ENCODE results near the gene THTPA. TPM values are rescaled to one million over a fixed set of nuclear protein-coding genes. Genes with fewer than 3 reads are reported as not detected.

The THTPA gene
- total and polyA plus RNA-seq, 2 of the 4 experiments (the other 2 are of a cell fraction): 5.0 to 9.2 TPM

DNA sequence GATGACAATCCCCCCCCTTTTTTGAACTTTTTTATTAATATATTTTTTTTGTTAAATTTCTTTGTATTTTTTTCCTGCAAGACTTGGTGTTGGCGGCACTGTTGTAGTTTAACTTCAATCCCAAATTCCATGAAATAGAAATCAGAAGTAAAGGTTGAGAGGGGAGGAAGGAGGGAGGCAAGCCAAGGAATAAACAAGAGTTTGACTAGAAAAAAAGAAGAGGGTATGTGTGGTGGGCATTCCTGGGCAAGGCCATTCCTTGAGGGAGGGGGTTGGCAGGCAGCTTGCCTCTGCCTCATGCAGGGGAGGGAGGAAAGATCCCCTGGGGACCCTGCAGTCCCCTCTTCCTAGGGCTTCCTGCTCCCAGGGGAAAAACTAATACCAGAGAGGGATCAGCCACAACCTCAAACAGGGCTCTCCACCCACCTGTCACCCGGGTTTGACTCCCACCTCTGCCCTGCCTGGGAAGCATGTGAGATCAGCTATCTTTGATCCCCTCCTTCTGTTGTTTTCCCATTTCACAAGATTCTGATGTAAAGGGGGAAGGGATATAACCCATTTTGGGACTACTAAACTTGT is 12.0 kb downstream of the THTPA start (continued):
- TF ChIP-seq, protein P1, sequence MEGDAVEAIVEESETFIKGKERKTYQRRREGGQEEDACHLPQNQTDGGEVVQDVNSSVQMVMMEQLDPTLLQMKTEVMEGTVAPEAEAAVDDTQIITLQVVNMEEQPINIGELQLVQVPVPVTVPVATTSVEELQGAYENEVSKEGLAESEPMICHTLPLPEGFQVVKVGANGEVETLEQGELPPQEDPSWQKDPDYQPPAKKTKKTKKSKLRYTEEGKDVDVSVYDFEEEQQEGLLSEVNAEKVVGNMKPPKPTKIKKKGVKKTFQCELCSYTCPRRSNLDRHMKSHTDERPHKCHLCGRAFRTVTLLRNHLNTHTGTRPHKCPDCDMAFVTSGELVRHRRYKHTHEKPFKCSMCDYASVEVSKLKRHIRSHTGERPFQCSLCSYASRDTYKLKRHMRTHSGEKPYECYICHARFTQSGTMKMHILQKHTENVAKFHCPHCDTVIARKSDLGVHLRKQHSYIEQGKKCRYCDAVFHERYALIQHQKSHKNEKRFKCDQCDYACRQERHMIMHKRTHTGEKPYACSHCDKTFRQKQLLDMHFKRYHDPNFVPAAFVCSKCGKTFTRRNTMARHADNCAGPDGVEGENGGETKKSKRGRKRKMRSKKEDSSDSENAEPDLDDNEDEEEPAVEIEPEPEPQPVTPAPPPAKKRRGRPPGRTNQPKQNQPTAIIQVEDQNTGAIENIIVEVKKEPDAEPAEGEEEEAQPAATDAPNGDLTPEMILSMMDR (conservative IDR thresholded peaks at IDR 0.05; ENCODE audit: low read depth, low read length): no peak
- TF ChIP-seq CHD1 (IDR thresholded peaks at IDR 0.05; ENCODE audit: low read depth, low read length) (no peak), RCOR1 (IDR thresholded peaks at IDR 0.05; ENCODE audit: insufficient replicate concordance, low read length) (no peak)

Data from IMR-90 (cell line).